HCT116 (cell line): ENCODE measurements around the gene MYCBP. TPM values are rescaled to one million over a fixed set of nuclear protein-coding genes. Genes with fewer than 3 reads are reported as not detected.

Experiments used
- ATAC-seq: fragments of 200-7000 bp; cut with Tn5 transposase; 2 replicates; pipeline ENCODE4 v1.9.1; 2020; ENCODE audit warnings: mild to moderate bottlenecking, moderate library complexity
- BruUV-seq: library from RNA; stranded (reverse); fragments of 400-500 nt; replicated peaks from 2 replicates; lab custom pipeline; 2021; lab: Mats Ljungman, UMichigan
- CTCF ChIA-PET: fragments of 300-600 bp; sonication (Branson Sonifier 250); formaldehyde crosslinking; loops from one replicate; lab custom pipeline; 2021; ENCODE audit warnings: antibody characterized with exemption; lab: Charles Lee
- POLR2A ChIA-PET: fragments of 300-600, 350-600 bp; sonication (Branson Sonifier 250); formaldehyde crosslinking; loops from one replicate; lab custom pipeline; 2021; ENCODE audit warnings: antibody characterized with exemption; lab: Charles Lee
- RAD21 ChIA-PET, 2 experiments: fragments of 300-600 bp; sonication (Branson Sonifier 250); formaldehyde crosslinking; loops; one replicate each; lab custom pipeline; 2023; ENCODE audit warnings: low total read pairs in 2 of 2; ENCODE audit not compliant: uncharacterized antibody in 2 of 2, unreplicated experiment in 2 of 2, low non-redundant PET in 1 of 2; lab: Charles Lee
- DNase-seq: peaks from one replicate; pipeline ENCODE4 v3.0.0-alpha.2; 2010; ENCODE audit warnings: low read depth, low spot score
- H2AFZ ChIP-seq: fragments of 200-600 bp; shearing (Covaris generic), sonication (generic); 2 replicates; pipeline ENCODE4 v1.6.1; 2017; ENCODE audit warnings: low read depth, mixed run types, mixed read lengths, antibody characterized with exemption, low read length; ENCODE audit not compliant: poor library complexity, severe bottlenecking
- H3K27ac ChIP-seq: 2 replicates; pipeline ENCODE4 v1.5.1; 2012; ENCODE audit warnings: low read depth, low read length
- H3K27me3 ChIP-seq: fragments of 200-600 bp; sonication (generic); 2 replicates; pipeline ENCODE4 v1.6.1; 2016; ENCODE audit warnings: mixed run types, low read length, mixed read lengths; ENCODE audit not compliant: insufficient read depth
- H3K36me3 ChIP-seq, 2 experiments: fragments of 200-500 bp in 1 of 2; fragments of 200-600 bp in 1 of 2; sonication (Bioruptor generic) in 1 of 2; sonication (generic) in 1 of 2; 2 replicates each; pipeline versions ENCODE4 v1.5.1 to v1.6.1; 2014 to 2016; ENCODE audit warnings: low read length in 2 of 2, inconsistent platforms in 1 of 2, mixed read lengths in 1 of 2, mixed run types in 1 of 2; ENCODE audit not compliant: insufficient read depth in 2 of 2, control insufficient read depth in 1 of 2
- H3K4me1 ChIP-seq, 2 experiments: fragments of 200-600 bp in 1 of 2; sonication (generic) in 1 of 2; 2 replicates each; pipeline versions ENCODE4 v1.5.1 to v1.6.1; 2012 to 2017; ENCODE audit warnings: low read length in 2 of 2, inconsistent platforms in 1 of 2, mild to moderate bottlenecking in 1 of 2, mixed read lengths in 1 of 2, mixed run types in 1 of 2, moderate library complexity in 1 of 2; ENCODE audit not compliant: insufficient read depth in 2 of 2, control insufficient read depth in 1 of 2
- H3K4me2 ChIP-seq: fragments of 200-600 bp; sonication (generic); 2 replicates; pipeline ENCODE4 v1.6.1; 2017; ENCODE audit warnings: mixed run types, low read length, mixed read lengths
- H3K4me3 ChIP-seq, 2 experiments: fragments of 200-600 bp in 1 of 2; sonication (generic) in 1 of 2; replicated peaks in 1 of 2; 2 replicates each; pipeline ENCODE4 v1.5.1; 2011 to 2016; ENCODE audit warnings: low read length in 2 of 2, control low read depth in 1 of 2, low read depth in 1 of 2, mild to moderate bottlenecking in 1 of 2, mixed read lengths in 1 of 2, mixed run types in 1 of 2
- H3K79me2 ChIP-seq: fragments of 200-600 bp; sonication (generic); 2 replicates; pipeline ENCODE4 v1.6.1; 2017; ENCODE audit warnings: mild to moderate bottlenecking, mixed run types, low read length, moderate library complexity, mixed read lengths; ENCODE audit not compliant: insufficient read depth
- H3K9ac ChIP-seq: fragments of 200-600 bp; sonication (generic); 2 replicates; pipeline ENCODE4 v1.6.1; 2016; ENCODE audit warnings: low read length, mixed read lengths
- H3K9me2 ChIP-seq: fragments of 200-600 bp; sonication (generic), shearing (Covaris generic); 2 replicates; pipeline ENCODE4 v1.6.1; 2017; ENCODE audit warnings: mixed run types, mild to moderate bottlenecking, moderate library complexity; ENCODE audit not compliant: insufficient read depth
- H3K9me3 ChIP-seq, 2 experiments: fragments of 200-500 bp in 1 of 2; fragments of 200-600 bp in 1 of 2; sonication (Bioruptor generic) in 1 of 2; sonication (generic) in 1 of 2; 2 replicates each; pipeline ENCODE4 v1.6.1; 2014 to 2017; ENCODE audit warnings: low read length in 2 of 2, mixed read lengths in 2 of 2, inconsistent platforms in 1 of 2, low read depth in 1 of 2, mild to moderate bottlenecking in 1 of 2, mixed run types in 1 of 2, moderate library complexity in 1 of 2; ENCODE audit not compliant: control insufficient read depth in 1 of 2, insufficient read depth in 1 of 2
- H4K20me1 ChIP-seq: fragments of 200-600 bp; sonication (generic), shearing (Covaris generic); 2 replicates; pipeline ENCODE4 v1.6.1; 2017; ENCODE audit warnings: mixed run types, mild to moderate bottlenecking, moderate library complexity; ENCODE audit not compliant: insufficient read depth
- CBX3 ChIP-seq: IDR thresholded peaks from 2 replicates; pipeline ENCODE4 v1.6.1; 2012; ENCODE audit warnings: low read depth
- CEBPB ChIP-seq: IDR thresholded peaks from 2 replicates; pipeline ENCODE4 v1.6.1; 2012; ENCODE audit warnings: low read depth
- CTCF ChIP-seq, 3 experiments: fragments of 200-600 bp in 1 of 3; sonication (generic) in 1 of 3; IDR thresholded peaks in 2 of 3; conservative IDR thresholded peaks in 1 of 3; 2 replicates each; pipeline ENCODE4 v1.5.1; 2012 to 2017; ENCODE audit warnings: low read depth in 2 of 3, low read length in 2 of 3, antibody characterized with exemption in 1 of 3, borderline replicate concordance in 1 of 3, control low read depth in 1 of 3, mild to moderate bottlenecking in 1 of 3, mixed read lengths in 1 of 3, mixed run types in 1 of 3, moderate library complexity in 1 of 3; ENCODE audit not compliant: insufficient read depth in 1 of 3
- EGR1 ChIP-seq: IDR thresholded peaks from 2 replicates; pipeline ENCODE4 v1.6.1; 2012; ENCODE audit warnings: low read depth
- ELF1 ChIP-seq: IDR thresholded peaks from 2 replicates; pipeline ENCODE4 v1.6.1; 2012; ENCODE audit warnings: low read depth, borderline replicate concordance
- EZH2 ChIP-seq: fragments of 200-600 bp; sonication (generic); IDR thresholded peaks from 2 replicates; pipeline ENCODE4 v1.6.1; 2017; ENCODE audit warnings: antibody characterized with exemption, mixed run types
- FOSL1 ChIP-seq: IDR thresholded peaks from 2 replicates; pipeline ENCODE4 v1.6.1; 2012; ENCODE audit warnings: low read depth
- JUND ChIP-seq: IDR thresholded peaks from 2 replicates; pipeline ENCODE4 v1.6.1; 2012
- POLR2A ChIP-seq: IDR thresholded peaks from 2 replicates; pipeline ENCODE4 v1.7.0; 2011; ENCODE audit warnings: borderline replicate concordance; ENCODE audit not compliant: insufficient read depth, insufficient read length; ENCODE audit errors: extremely low read depth
- RAD21 ChIP-seq: IDR thresholded peaks from 2 replicates; pipeline ENCODE4 v1.6.1; 2012; ENCODE audit warnings: low read depth, mild to moderate bottlenecking
- SIN3A ChIP-seq: IDR thresholded peaks from 2 replicates; pipeline ENCODE4 v1.6.1; 2012; ENCODE audit warnings: low read depth
- SP1 ChIP-seq: IDR thresholded peaks from 2 replicates; pipeline ENCODE4 v1.6.1; 2012; ENCODE audit warnings: low read depth
- SRF ChIP-seq: IDR thresholded peaks from 2 replicates; pipeline ENCODE4 v1.6.1; 2012; ENCODE audit warnings: low read depth
- TCF7L2 ChIP-seq: IDR thresholded peaks from 2 replicates; pipeline ENCODE4 v1.7.0; 2011; ENCODE audit warnings: borderline replicate concordance, inconsistent platforms; ENCODE audit not compliant: insufficient read depth, insufficient read length; ENCODE audit errors: extremely low read depth
- ZBTB33 ChIP-seq: IDR thresholded peaks from 2 replicates; pipeline ENCODE4 v1.6.1; 2011; ENCODE audit warnings: mild to moderate bottlenecking, low read length, moderate library complexity; ENCODE audit not compliant: insufficient replicate concordance; ENCODE audit errors: extremely low read depth
- intact Hi-C: fragments of 100-400 bp; cut with micrococcal nuclease; formaldehyde crosslinking; loops from 2 replicates; pipeline ENCODE4 v1.10.0; 2022
- total RNA-seq: library from RNA; stranded (reverse); gene quantifications from one replicate; pipeline ENCODE4 v1.2.1, GENCODE V29; 2021; ENCODE audit not compliant: unreplicated experiment
- TF ChIP-seq, protein P1 (sequence below): IDR thresholded peaks from 2 replicates; pipeline ENCODE4 v1.6.1; 2012
- TF ChIP-seq, protein P2 (sequence below): IDR thresholded peaks from 2 replicates; pipeline ENCODE4 v1.6.1; 2012

Gene MYCBP
- total RNA-seq, 1 experiment from 2014 or later, result 40.2 TPM

DNA sequence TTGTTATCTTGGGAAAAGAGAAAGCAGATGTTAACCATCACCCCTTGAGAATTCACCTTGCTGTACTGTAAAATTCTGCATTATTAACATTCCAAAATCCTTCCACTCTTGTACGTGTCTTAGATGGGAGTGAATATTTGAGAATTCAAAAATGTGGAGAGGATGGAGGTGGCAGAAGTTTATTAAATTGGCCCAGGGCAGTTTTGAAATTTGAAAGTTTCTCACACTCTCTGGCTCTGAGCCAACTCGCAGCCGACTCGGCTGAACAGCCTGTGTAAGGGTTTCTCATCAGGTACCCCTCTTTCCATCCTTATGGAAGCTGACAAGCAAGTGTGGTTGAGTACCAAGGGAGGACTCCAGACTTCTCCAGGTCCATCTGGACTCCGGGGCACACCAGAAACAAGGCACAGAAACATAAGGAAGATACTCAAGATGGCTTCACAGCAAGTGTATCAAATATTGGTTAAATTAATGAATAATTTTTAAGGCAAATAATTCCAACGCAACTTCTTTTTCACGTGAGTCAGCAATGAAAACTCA lies 58.6 kb downstream of the MYCBP start (continued):
- TF ChIP-seq TCF7L2, result no peak
- TF ChIP-seq, protein P1, sequence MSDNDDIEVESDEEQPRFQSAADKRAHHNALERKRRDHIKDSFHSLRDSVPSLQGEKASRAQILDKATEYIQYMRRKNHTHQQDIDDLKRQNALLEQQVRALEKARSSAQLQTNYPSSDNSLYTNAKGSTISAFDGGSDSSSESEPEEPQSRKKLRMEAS, result no peak
- no peak for TF ChIP-seq JUND
- TF ChIP-seq EGR1, result no peak
- no peak for TF ChIP-seq ELF1
- no peak for TF ChIP-seq CBX3
- TF ChIP-seq SRF, result no peak
- TF ChIP-seq SIN3A, result no peak
- TF ChIP-seq RAD21, result no peak

- Histone ChIP-seq H3K79me2 (no peaks in the 10 kb centered on the region), H3K4me3 (no peak overlapping the region), H4K20me1 (no peaks in the 10 kb centered on the region), H3K9ac (no peak overlapping the region), H2AFZ (no peak overlapping the region), H3K9me2 (no peaks in the 10 kb centered on the region), H3K36me3 (no peaks in the 10 kb centered on the region), H3K4me2 (no peak overlapping the region), H3K27me3 (peaks cover 33% of the 10 kb centered on the region; the same call in 1 of the 2 replicates), H3K4me1 (no peaks in the 10 kb centered on the region), H3K27ac (no peak overlapping the region), H3K9me3 (no peaks in the 10 kb centered on the region)
- DNase-seq (no peak), ATAC-seq (no peak)
- TF ChIP-seq ZBTB33 (no peak), CTCF (IDR thresholded peaks at IDR 0.05 in 2 of 3, conservative IDR thresholded peaks at IDR 0.05 in 1 of 3; ENCODE audit: borderline replicate concordance in 1 of 3, insufficient read depth in 1 of 3, low read depth in 2 of 3, low read length in 2 of 3) (no peak), EZH2 (no peak), EGR1 (no peak), SP1 (no peak), FOSL1 (no peak), CEBPB (no peak), POLR2A (no peak), TCF7L2 (no peak)
- TF ChIP-seq, protein P2, sequence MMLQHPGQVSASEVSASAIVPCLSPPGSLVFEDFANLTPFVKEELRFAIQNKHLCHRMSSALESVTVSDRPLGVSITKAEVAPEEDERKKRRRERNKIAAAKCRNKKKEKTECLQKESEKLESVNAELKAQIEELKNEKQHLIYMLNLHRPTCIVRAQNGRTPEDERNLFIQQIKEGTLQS, result no peak
- ChIA-PET RAD21 (no interaction called here), CTCF (no interaction called here), POLR2A (no interaction called here)
- intact Hi-C loops, result no loop called here
- no TSS peak for BruUV-seq
Observed at GRCh38 chr1:38812981-38813380, 60.2 kb downstream of the MYCBP start.
